NCI-H128 (cell line): ENCODE measurements around the gene DNAH6.
"Not testable (repeated sequence)": the region's sequence is repeated elsewhere in the genome, so short reads cannot be mapped to it uniquely, and the experiment has no call there.

Experiments used
- DNase-seq: peaks from one replicate; lab custom pipeline; 2025; ENCODE audit not compliant: unreplicated experiment; lab: John Stamatoyannopoulos, UW

Gene DNAH6

GRCh38 chr2:84516234-84516986 lies at the start of gene DNAH6:
TSS of gene DNAH6 (plus strand) at chr2:84516498. CDS start at chr2:84517827, 1,329 bp downstream.
- peak; percentile 95 for DNase-seq

- no peak for DNase-seq
These were observed 48.9 kb upstream of the DNAH6 start for GRCh38 chr2:84467389-84467788.

GRCh38 chr2:84472423-84472822 lies 43.9 kb upstream of the DNAH6 start:
- DNase-seq, result not testable (repeated sequence)

- no peak for DNase-seq
These were observed 43.3 kb upstream of the DNAH6 start for GRCh38 chr2:84472856-84473565.

- no peak for DNase-seq
These were observed 42.1 kb upstream of the DNAH6 start for GRCh38 chr2:84474176-84474575.

GRCh38 chr2:84477886-84478285 lies 38.4 kb upstream of the DNAH6 start:
- no peak for DNase-seq

GRCh38 chr2:84478867-84479266 lies 37.4 kb upstream of the DNAH6 start:
- DNase-seq, result no peak

GRCh38 chr2:84481702-84482101 lies 34.6 kb upstream of the DNAH6 start:
- DNase-seq, result no peak

GRCh38 chr2:84482603-84483002 lies 33.7 kb upstream of the DNAH6 start:
- no peak for DNase-seq

- DNase-seq, result no peak
These were observed 33.0 kb upstream of the DNAH6 start for GRCh38 chr2:84483320-84483719.

GRCh38 chr2:84486441-84487115 lies 29.7 kb upstream of the DNAH6 start:
- DNase-seq, result peak; percentile 25

GRCh38 chr2:84487298-84487996 lies 28.9 kb upstream of the DNAH6 start:
- DNase-seq, result no peak

- DNase-seq, result no peak
These were observed 25.0 kb upstream of the DNAH6 start for GRCh38 chr2:84491256-84491655.

- DNase-seq, result no peak
These were observed 24.6 kb upstream of the DNAH6 start for GRCh38 chr2:84491741-84492140.

GRCh38 chr2:84492571-84492970 lies 23.7 kb upstream of the DNAH6 start:
- DNase-seq, result no peak

GRCh38 chr2:84493514-84493913 lies 22.8 kb upstream of the DNAH6 start:
- no peak for DNase-seq

GRCh38 chr2:84494070-84494469 lies 22.2 kb upstream of the DNAH6 start:
- DNase-seq, result no peak

GRCh38 chr2:84495539-84496146 lies 20.7 kb upstream of the DNAH6 start:
- DNase-seq, result no peak

GRCh38 chr2:84496386-84496785 lies 19.9 kb upstream of the DNAH6 start:
- no peak for DNase-seq

- no peak for DNase-seq
These were observed 19.0 kb upstream of the DNAH6 start for GRCh38 chr2:84497285-84497684.
